Suprapubic skin (tissue), 4 donors: ENCODE measurements around the gene TANK.
"Not testable (repeated sequence)": the region's sequence is repeated elsewhere in the genome, so short reads cannot be mapped to it uniquely, and the experiment has no call there.

Experiments used
- EP300 ChIP-seq: sonication (generic); formaldehyde crosslinking; IDR thresholded peaks from one replicate; pipeline ENCODE4 v1.6.1; 2017; ENCODE audit warnings: antibody characterized with exemption
- POLR2A ChIP-seq, 2 donors: fragments of 450-650 bp; IDR thresholded peaks; one replicate each; pipeline ENCODE4 v1.6.1; 2017; ENCODE audit warnings: antibody characterized with exemption in 2 of 2, mild to moderate bottlenecking in 2 of 2, moderate library complexity in 2 of 2
- POLR2AphosphoS5 ChIP-seq, 3 donors: sonication (generic); formaldehyde crosslinking; IDR thresholded peaks; one replicate each; pipeline ENCODE4 v1.6.1; 2017; ENCODE audit warnings: antibody characterized with exemption in 3 of 3
- TF ChIP-seq, protein P1 (sequence below), 2 donors: fragments of 200-600 bp in 1 of 2; fragments of 450-650 bp in 1 of 2; sonication (generic) in 1 of 2; IDR thresholded peaks; one replicate each; pipeline ENCODE4 v1.5.1; 2016 to 2019; ENCODE audit warnings: antibody characterized with exemption in 2 of 2, mild to moderate bottlenecking in 1 of 2, moderate library complexity in 1 of 2

- TF ChIP-seq, protein P1, sequence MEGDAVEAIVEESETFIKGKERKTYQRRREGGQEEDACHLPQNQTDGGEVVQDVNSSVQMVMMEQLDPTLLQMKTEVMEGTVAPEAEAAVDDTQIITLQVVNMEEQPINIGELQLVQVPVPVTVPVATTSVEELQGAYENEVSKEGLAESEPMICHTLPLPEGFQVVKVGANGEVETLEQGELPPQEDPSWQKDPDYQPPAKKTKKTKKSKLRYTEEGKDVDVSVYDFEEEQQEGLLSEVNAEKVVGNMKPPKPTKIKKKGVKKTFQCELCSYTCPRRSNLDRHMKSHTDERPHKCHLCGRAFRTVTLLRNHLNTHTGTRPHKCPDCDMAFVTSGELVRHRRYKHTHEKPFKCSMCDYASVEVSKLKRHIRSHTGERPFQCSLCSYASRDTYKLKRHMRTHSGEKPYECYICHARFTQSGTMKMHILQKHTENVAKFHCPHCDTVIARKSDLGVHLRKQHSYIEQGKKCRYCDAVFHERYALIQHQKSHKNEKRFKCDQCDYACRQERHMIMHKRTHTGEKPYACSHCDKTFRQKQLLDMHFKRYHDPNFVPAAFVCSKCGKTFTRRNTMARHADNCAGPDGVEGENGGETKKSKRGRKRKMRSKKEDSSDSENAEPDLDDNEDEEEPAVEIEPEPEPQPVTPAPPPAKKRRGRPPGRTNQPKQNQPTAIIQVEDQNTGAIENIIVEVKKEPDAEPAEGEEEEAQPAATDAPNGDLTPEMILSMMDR (IDR thresholded peaks at IDR 0.05) = not testable (repeated sequence)
- not testable (repeated sequence) for TF ChIP-seq EP300; POLR2A (IDR thresholded peaks at IDR 0.05); POLR2AphosphoS5 (IDR thresholded peaks at IDR 0.05)
Measured at GRCh38 chr2:161281615-161282310, 121.5 kb downstream of the TANK start.
